ENCODE data around the gene PDGFD.

The PDGFD gene

GRCh38 chr11:104043678-104044239 is 120.2 kb downstream of the PDGFD start:
- no peak overlapping the region for H3K4me3 ChIP-seq (ENCODE audit: insufficient read depth, low read depth, low read length)
- H3K27me3 ChIP-seq (ENCODE audit: control insufficient read depth, insufficient read depth, low read length, poor library complexity, severe bottlenecking) = no peaks in the 10 kb centered on the region
- WGBS, 2 experiments = 86 to 93% methylated on average over 6 of the region's 6 CpGs
- no peak overlapping the region for H3K27ac ChIP-seq (ENCODE audit: insufficient read depth, low read depth, low read length, poor library complexity, severe bottlenecking)
- no peaks in the 10 kb centered on the region for H3K9me3 ChIP-seq (ENCODE audit: control insufficient read depth, low read length)
- H3K4me1 ChIP-seq (ENCODE audit: control insufficient read depth, insufficient read depth, low read length) = no peaks in the 10 kb centered on the region
- H3K36me3 ChIP-seq (ENCODE audit: control insufficient read depth, insufficient read depth, low read length) = no peaks in the 10 kb centered on the region

GRCh38 chr11:104043142-104043541 is 120.8 kb downstream of the PDGFD start:
- H3K36me3 ChIP-seq (ENCODE audit: control insufficient read depth, insufficient read depth, low read length) = no peaks in the 10 kb centered on the region
- WGBS, 2 experiments = 94 to 97% methylated on average over 4 of the region's 4 CpGs
- H3K4me3 ChIP-seq (ENCODE audit: insufficient read depth, low read depth, low read length) = no peak overlapping the region
- no peaks in the 10 kb centered on the region for H3K27me3 ChIP-seq (ENCODE audit: control insufficient read depth, insufficient read depth, low read length, poor library complexity, severe bottlenecking)
- no peak overlapping the region for H3K27ac ChIP-seq (ENCODE audit: insufficient read depth, low read depth, low read length, poor library complexity, severe bottlenecking)
- H3K4me1 ChIP-seq (ENCODE audit: control insufficient read depth, insufficient read depth, low read length) = no peaks in the 10 kb centered on the region
- no peaks in the 10 kb centered on the region for H3K9me3 ChIP-seq (ENCODE audit: control insufficient read depth, low read length)

DNA sequence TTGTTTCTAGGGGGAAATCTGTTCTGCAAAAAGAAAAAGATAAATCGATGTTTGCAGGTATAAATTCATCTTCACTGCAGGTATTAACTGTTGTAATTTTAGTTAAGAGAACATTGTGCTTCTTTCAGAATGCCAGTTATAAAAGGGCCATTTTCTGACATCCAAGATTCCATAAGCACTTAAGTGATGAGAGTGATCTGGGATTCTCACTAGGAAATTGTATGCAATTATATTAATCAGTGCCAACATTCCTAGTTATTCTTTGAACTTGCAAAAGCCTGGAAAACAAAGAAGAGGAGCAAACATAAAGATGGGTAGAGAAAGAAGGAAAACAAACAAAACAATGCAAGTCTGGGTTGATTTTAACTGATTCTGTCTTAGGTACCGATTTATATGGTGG is 122.2 kb downstream of the PDGFD start:
- WGBS, 2 experiments = 97 to 100% methylated on average over 2 of the region's 2 CpGs

DNA sequence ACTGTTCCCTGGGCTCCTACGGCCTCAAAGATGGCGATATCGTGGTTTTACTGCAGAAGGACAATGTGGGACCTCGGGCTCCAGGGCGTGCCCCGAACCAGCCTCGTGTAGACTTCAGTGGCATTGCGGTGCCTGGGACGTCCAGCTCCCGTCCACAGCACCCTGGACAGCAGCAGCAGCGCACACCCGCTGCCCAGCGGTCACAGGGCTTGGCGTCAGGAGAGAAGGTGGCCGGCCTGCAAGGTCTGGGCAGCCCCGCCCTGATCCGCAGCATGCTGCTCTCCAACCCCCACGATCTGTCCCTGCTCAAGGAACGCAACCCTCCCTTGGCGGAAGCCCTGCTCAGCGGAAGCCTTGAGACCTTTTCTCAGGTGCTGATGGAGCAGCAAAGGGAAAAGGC is 127.0 kb downstream of the PDGFD start:
- no peaks in the 10 kb centered on the region for H3K9me3 ChIP-seq (ENCODE audit: control insufficient read depth, low read length)
- H3K27ac ChIP-seq (ENCODE audit: insufficient read depth, low read depth, low read length, poor library complexity, severe bottlenecking) = no peak overlapping the region
- H3K36me3 ChIP-seq (ENCODE audit: control insufficient read depth, insufficient read depth, low read length) = no peaks in the 10 kb centered on the region
- no peaks in the 10 kb centered on the region for H3K4me1 ChIP-seq (ENCODE audit: control insufficient read depth, insufficient read depth, low read length)
- 93 to 96% methylated on average over 21 of the region's 21 CpGs for WGBS, 2 experiments
- no peak overlapping the region for H3K4me3 ChIP-seq (ENCODE audit: insufficient read depth, low read depth, low read length)
- H3K27me3 ChIP-seq (ENCODE audit: control insufficient read depth, insufficient read depth, low read length, poor library complexity, severe bottlenecking) = no peaks in the 10 kb centered on the region

More for the DNA sequence above, 122.2 kb downstream of the PDGFD start:
- Histone ChIP-seq H3K27ac (ENCODE audit: insufficient read depth, low read depth, low read length, poor library complexity, severe bottlenecking) (no peak overlapping the region), H3K4me3 (ENCODE audit: insufficient read depth, low read depth, low read length) (no peak overlapping the region), H3K27me3 (ENCODE audit: control insufficient read depth, insufficient read depth, low read length, poor library complexity, severe bottlenecking) (no peaks in the 10 kb centered on the region), H3K4me1 (ENCODE audit: control insufficient read depth, insufficient read depth, low read length) (no peaks in the 10 kb centered on the region), H3K9me3 (ENCODE audit: control insufficient read depth, low read length) (no peaks in the 10 kb centered on the region), H3K36me3 (ENCODE audit: control insufficient read depth, insufficient read depth, low read length) (no peaks in the 10 kb centered on the region)

- Histone ChIP-seq H3K9me3 (ENCODE audit: control insufficient read depth, low read length) (no peaks in the 10 kb centered on the region), H3K27me3 (ENCODE audit: control insufficient read depth, insufficient read depth, low read length, poor library complexity, severe bottlenecking) (no peaks in the 10 kb centered on the region), H3K36me3 (ENCODE audit: control insufficient read depth, insufficient read depth, low read length) (no peaks in the 10 kb centered on the region), H3K4me3 (ENCODE audit: insufficient read depth, low read depth, low read length) (no peak within 1 kb of the TSS), H3K4me1 (ENCODE audit: control insufficient read depth, insufficient read depth, low read length) (no peaks in the 10 kb centered on the region), H3K27ac (ENCODE audit: insufficient read depth, low read depth, low read length, poor library complexity, severe bottlenecking) (no peak within 1 kb of the TSS)
- 95 to 96% methylated on average over 26 of the region's 26 CpGs for WGBS, 2 experiments
Observed at GRCh38 chr11:104036588-104036987, 127.4 kb downstream of the PDGFD start, which contains the start of gene DDI1. Gene DDI1, plus strand, starts transcription at chr11:104036640. Its CDS starts 183 bp downstream, at chr11:104036823.

DNA sequence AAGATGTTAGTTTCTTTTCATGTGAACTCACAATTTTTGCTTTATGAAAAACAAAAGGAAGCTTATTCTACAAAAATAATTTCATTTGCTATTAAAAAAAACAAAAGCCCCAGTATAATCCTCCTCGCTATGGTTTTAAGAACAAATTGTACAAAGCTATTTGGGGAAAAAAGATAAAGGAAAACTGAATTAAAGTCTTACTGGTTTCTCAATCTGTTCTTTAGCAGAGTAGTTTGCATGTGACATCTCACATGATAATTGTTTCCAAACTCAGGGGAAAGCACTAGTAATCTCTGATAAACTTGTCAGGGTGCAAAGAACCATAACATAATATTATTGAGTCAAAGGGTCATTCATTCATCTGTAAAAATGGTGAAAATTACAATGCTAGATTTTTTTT is 130.4 kb downstream of the PDGFD start:
- no peak overlapping the region for H3K27ac ChIP-seq (ENCODE audit: insufficient read depth, low read depth, low read length, poor library complexity, severe bottlenecking)
- no peaks in the 10 kb centered on the region for H3K4me1 ChIP-seq (ENCODE audit: control insufficient read depth, insufficient read depth, low read length)
- no peaks in the 10 kb centered on the region for H3K36me3 ChIP-seq (ENCODE audit: control insufficient read depth, insufficient read depth, low read length)
- H3K9me3 ChIP-seq (ENCODE audit: control insufficient read depth, low read length) = no peaks in the 10 kb centered on the region
- H3K4me3 ChIP-seq (ENCODE audit: insufficient read depth, low read depth, low read length) = no peak overlapping the region
- H3K27me3 ChIP-seq (ENCODE audit: control insufficient read depth, insufficient read depth, low read length, poor library complexity, severe bottlenecking) = no peaks in the 10 kb centered on the region
- WGBS, 2 experiments = 100% methylated on average over 1 of the region's 1 CpG

- Histone ChIP-seq H3K27me3 (ENCODE audit: control insufficient read depth, insufficient read depth, low read length, poor library complexity, severe bottlenecking) (no peaks in the 10 kb centered on the region), H3K36me3 (ENCODE audit: control insufficient read depth, insufficient read depth, low read length) (no peaks in the 10 kb centered on the region), H3K4me1 (ENCODE audit: control insufficient read depth, insufficient read depth, low read length) (no peaks in the 10 kb centered on the region), H3K27ac (ENCODE audit: insufficient read depth, low read depth, low read length, poor library complexity, severe bottlenecking) (no peak overlapping the region), H3K9me3 (ENCODE audit: control insufficient read depth, low read length) (no peaks in the 10 kb centered on the region), H3K4me3 (ENCODE audit: insufficient read depth, low read depth, low read length) (no peak overlapping the region)
Observed at GRCh38 chr11:104033134-104033533, 130.8 kb downstream of the PDGFD start.

DNA sequence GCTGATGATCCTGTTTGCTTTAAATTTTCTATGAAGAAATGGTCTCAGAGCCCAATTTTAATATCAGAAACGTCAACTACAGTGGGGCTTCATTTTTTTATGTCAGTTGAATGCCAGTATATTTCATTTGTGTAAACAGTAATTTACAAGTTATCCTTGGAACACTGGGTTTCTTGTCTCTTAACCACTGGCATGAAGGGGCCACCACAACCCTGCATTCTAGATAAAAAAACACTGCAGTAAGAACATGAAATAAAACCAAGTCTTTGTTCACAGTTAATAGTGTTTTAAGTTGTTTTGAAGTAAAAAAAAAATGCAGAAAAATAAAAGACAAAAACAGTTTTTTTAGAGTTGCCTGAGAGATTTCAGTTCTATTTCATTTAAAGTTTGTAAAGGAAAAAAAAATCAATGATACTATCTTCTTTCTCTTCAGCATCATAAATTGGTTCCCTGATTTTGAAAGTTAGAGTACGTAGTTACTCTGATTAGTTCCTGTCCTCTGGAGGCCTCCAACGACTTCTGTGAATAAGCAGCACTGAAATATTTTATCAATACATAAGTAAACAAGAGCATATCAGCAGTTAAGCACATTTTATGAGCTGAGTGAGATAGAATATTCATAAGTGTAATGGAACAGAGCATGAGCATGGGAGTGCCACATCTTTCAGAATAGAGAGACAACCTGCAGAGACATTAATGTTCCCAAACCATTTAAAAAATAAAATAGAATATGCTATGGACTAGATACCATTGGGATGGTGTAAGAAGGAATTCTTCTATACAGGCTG is 135.3 kb downstream of the PDGFD start:
- H3K4me3 ChIP-seq (ENCODE audit: insufficient read depth, low read depth, low read length) = no peak overlapping the region
- no peaks in the 10 kb centered on the region for H3K4me1 ChIP-seq (ENCODE audit: control insufficient read depth, insufficient read depth, low read length)
- H3K27ac ChIP-seq (ENCODE audit: insufficient read depth, low read depth, low read length, poor library complexity, severe bottlenecking) = no peak overlapping the region
- no peaks in the 10 kb centered on the region for H3K9me3 ChIP-seq (ENCODE audit: control insufficient read depth, low read length)
- no peaks in the 10 kb centered on the region for H3K36me3 ChIP-seq (ENCODE audit: control insufficient read depth, insufficient read depth, low read length)
- no peaks in the 10 kb centered on the region for H3K27me3 ChIP-seq (ENCODE audit: control insufficient read depth, insufficient read depth, low read length, poor library complexity, severe bottlenecking)
- WGBS, 2 experiments = 89 to 94% methylated on average over 2 to 3 of the region's 3 CpGs

DNA sequence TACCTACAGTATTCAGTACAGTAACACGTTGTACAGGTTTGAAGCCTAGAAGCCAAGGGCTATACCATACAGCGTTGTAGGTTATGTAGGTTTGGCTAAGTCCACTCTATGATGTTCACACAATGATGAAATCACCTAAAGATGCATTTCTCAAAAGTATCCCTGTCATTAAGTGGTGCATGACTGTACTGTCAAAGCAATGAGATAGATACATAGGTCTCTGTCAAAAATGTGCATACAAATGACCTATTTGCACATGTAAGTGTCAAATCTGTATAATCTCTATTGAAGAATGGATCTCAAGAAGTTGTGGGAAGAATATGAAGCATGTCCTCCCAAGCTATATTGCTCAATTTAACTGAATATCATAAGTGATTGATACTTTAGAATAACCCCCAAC is 139.4 kb downstream of the PDGFD start:
- Histone ChIP-seq H3K4me1 (ENCODE audit: control insufficient read depth, insufficient read depth, low read length) (no peaks in the 10 kb centered on the region), H3K27me3 (ENCODE audit: control insufficient read depth, insufficient read depth, low read length, poor library complexity, severe bottlenecking) (no peaks in the 10 kb centered on the region), H3K36me3 (ENCODE audit: control insufficient read depth, insufficient read depth, low read length) (no peaks in the 10 kb centered on the region), H3K4me3 (ENCODE audit: insufficient read depth, low read depth, low read length) (no peak overlapping the region), H3K27ac (ENCODE audit: insufficient read depth, low read depth, low read length, poor library complexity, severe bottlenecking) (no peak overlapping the region), H3K9me3 (ENCODE audit: control insufficient read depth, low read length) (no peaks in the 10 kb centered on the region)
- 89 to 97% methylated on average over 2 of the region's 2 CpGs for WGBS, 2 experiments

DNA sequence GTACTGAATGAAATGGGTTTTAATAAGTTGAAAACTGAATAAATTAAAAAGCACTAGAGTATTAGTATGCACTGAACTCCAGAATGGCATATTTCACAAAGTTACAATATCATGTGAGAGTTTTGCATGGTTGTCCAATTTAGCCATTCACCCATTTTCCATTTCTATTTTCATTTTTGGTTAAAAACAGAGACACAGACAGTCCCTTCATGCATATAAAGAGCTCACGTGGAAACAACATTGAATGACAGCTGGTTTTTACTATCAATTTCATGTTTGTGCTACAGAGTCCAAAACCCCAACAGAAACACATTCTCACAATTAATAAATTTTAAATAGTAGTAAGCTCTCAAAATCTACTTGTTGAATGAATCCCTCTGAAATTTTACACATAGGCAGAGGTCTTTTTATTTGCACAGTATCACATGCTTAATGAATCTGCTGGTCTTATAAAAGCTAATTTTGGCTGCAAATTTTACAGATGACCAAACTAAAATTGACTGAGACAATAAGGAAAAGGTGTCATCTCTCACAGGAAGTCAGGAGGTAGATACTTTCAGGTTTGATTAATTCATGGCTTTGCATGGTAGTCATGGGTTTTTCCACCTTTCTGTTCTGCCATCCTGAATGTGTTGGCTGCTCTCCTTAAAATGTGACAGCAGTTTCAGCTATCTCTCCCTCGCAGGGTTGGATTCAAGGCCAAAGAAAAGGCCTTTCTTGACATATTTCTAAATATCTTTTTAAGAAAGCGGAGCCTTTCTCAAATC is 148.1 kb downstream of the PDGFD start:
- no peak overlapping the region for H3K27ac ChIP-seq (ENCODE audit: insufficient read depth, low read depth, low read length, poor library complexity, severe bottlenecking)
- H3K4me1 ChIP-seq (ENCODE audit: control insufficient read depth, insufficient read depth, low read length) = no peaks in the 10 kb centered on the region
- WGBS, 2 experiments = 94 to 96% methylated on average over 3 of the region's 3 CpGs
- no peaks in the 10 kb centered on the region for H3K9me3 ChIP-seq (ENCODE audit: control insufficient read depth, low read length)
- H3K4me3 ChIP-seq (ENCODE audit: insufficient read depth, low read depth, low read length) = no peak overlapping the region
- H3K36me3 ChIP-seq (ENCODE audit: control insufficient read depth, insufficient read depth, low read length) = no peaks in the 10 kb centered on the region
- H3K27me3 ChIP-seq (ENCODE audit: control insufficient read depth, insufficient read depth, low read length, poor library complexity, severe bottlenecking) = no peaks in the 10 kb centered on the region

Data from ectodermal cell (in vitro differentiated cells).